Measurements from ENCODE around the gene SRGAP2C. TPM values are rescaled to one million over a fixed set of nuclear protein-coding genes. Genes with fewer than 3 reads are reported as not detected.
"Not testable (repeated sequence)": the region's sequence is repeated elsewhere in the genome, so short reads cannot be mapped to it uniquely, and the experiment has no call there.

SRGAP2C gene
- polyA plus RNA-seq, 5 donors: 12.6 to 15.6 (median 15.2) TPM

- DNase-seq: not testable (repeated sequence)
Measured at GRCh38 chr1:121278202-121278601, 93.4 kb downstream of the SRGAP2C start.

DNA sequence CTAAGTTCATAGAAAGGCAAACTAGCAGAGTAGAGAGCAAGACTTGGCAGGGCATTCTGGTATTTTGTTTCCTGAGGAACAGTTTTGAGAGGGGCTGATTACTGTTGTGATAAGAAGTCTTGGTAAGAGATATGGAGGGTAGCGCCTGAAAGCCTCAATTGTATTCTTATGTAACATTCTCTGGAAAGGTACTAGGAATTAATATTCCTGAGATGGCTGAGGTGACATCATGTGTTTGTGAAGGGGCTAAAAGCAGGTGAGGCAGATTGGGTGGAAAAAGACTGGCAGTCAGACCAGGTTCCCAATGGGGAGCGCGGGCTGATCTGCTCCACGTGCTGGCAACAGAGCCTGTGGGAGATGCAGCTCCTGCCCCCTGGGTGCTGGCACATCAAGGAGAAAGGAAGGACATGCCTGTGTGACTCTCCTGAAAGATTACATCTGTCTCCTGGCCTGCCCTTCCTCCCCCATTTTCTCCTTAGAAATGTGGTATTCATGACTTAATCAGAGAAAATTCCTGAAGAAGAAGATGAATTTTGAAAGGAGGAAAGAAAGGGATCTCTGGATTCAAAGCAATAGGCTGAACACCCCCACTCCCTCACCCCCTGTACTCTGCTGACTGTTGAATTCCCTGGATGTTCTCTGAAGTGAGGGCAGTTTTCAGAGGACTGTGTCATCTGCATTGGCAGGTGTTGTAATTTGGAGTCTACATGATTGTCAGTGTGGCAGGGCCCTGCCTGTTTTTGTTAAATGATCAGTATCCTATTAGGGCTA is 94.2 kb downstream of the SRGAP2C start:
- not testable (repeated sequence) for DNase-seq

GRCh38 chr1:121279548-121279898 is 94.7 kb downstream of the SRGAP2C start:
- DNase-seq: not testable (repeated sequence)

GRCh38 chr1:121280699-121281317 is 96.0 kb downstream of the SRGAP2C start:
- not testable (repeated sequence) for DNase-seq

GRCh38 chr1:121281480-121281879 is 96.7 kb downstream of the SRGAP2C start:
- DNase-seq: not testable (repeated sequence)

DNA sequence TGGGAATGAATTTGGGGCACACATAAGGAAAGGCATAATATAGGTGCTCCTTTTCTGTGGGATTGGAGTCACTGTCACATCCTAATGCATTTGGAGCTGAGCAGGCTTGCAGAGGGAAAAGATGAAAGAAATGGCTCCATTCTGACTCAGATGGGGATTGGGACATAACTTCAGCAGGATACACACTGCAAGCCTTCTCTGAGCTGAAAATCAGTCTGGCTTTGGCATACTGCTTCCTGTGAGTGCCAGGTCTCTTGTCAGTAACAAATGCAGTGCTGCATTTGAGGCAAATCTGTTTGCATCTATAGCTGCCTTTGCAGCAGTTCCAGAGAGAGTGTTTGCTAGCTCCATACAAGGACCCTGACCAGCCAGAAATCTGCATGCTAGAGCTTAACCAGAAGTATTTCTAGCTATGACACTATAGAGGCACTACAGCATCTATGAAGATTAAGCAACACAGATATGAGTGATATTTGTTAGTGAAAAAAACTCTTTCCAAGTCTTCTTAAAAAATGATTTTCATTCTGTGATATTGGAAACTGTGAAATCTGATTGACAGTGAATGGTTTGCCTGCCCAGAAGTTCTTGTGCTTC is 98.9 kb downstream of the SRGAP2C start:
- not testable (repeated sequence) for DNase-seq

- not testable (repeated sequence) for DNase-seq
Measured at GRCh38 chr1:121292590-121292989, 107.8 kb downstream of the SRGAP2C start.

DNA sequence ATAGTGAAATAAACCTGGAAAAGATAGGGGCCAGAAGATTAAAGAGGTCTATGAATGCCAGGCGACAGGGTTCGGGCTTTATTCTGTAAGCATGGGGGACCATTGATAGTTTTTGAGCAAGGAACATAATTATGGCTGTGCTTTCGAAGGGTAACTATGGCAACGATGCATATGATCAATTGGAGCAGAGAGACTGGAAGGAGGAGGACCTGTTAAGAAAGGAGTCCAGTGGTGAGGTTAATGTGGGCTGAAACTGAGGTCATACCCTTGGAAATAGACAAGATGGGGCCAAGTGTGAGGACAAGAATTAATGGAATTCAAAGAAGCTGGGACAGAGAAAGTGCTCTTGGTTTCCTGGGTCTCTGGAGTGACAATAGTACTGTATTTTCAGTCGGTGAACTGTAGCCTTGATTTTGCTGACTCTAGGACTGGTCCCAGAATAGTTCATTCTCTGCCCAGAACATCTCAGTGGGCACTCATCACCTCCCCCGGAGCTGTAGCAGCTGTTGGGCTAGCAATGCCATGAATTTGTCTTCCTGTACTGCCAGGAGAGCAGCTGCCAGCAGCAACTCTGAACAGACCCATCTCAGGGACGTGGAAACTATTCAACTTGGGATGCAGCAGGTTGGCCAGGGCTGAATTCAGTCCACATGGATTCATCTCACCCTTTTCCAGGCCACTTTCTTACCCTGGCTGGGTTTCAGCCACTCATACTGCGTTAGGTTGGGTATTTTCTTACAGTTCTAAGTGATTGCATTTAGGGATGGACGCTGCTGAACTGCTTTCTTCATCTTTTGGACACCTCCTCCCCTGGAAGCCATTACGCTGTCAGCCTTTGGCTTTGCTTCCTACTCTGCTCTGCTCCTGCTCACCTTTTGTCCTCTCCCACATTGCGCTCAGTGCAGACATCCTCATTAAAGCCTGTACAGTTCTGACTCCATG is 108.8 kb downstream of the SRGAP2C start:
- not testable (repeated sequence) for DNase-seq

GRCh38 chr1:121294205-121294570 is 109.4 kb downstream of the SRGAP2C start:
- not testable (repeated sequence) for DNase-seq

- DNase-seq: not testable (repeated sequence)
Measured at GRCh38 chr1:121296563-121296962, 111.8 kb downstream of the SRGAP2C start.

- DNase-seq: not testable (repeated sequence)
Measured at GRCh38 chr1:121298529-121298928, 113.8 kb downstream of the SRGAP2C start.

DNA sequence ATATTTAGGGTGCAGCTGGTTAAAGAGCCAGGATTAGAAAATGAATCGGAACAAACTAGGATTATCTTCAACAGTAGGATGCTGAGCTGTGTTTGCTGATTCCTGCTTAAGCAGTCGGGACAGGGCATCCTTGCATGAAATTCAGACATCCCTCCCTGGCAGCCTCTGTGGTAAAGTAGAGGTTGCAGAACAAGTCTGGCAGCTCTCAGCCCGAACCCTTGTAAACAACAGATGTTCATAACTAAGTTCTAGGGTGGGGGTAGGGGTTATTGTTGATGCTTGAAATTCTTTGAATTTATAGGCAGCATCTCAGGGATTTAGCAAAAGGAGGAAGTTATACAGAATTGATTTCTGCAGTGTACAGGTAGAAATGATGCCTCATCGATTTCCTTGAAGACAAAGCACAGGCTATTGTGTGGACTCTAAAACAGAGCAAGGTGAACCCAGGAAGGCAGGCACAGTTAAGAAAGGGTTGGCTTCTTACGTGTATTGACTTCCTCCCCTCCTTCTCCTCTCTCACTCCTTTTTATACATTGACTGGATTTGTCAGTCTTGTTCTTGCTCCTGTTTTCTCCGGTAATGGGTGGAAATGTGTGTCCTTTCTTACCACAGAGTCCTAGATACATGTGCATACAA is 114.9 kb downstream of the SRGAP2C start:
- not testable (repeated sequence) for DNase-seq

- DNase-seq: not testable (repeated sequence)
Measured at GRCh38 chr1:121301876-121302275, 117.1 kb downstream of the SRGAP2C start.

DNA sequence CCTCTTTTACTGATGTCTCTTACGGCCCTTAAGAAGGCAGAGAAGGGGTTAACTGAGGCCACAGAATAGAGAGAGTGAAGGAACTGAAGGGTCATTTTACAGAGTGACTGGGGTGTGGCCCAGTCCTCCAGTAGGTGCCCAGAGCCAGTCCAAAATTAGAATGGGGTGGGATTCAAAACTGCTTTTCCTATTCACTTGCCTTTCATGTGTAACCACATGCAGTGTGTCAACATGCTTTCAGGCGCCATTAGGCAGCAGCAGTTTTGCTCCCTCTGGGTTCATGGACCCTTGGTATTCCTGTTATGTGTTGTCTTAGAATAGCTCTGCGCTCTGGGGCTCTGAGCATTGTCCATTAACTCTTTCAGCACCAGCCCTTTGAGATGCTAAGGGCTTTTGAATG is 123.0 kb downstream of the SRGAP2C start:
- not testable (repeated sequence) for DNase-seq

DNA sequence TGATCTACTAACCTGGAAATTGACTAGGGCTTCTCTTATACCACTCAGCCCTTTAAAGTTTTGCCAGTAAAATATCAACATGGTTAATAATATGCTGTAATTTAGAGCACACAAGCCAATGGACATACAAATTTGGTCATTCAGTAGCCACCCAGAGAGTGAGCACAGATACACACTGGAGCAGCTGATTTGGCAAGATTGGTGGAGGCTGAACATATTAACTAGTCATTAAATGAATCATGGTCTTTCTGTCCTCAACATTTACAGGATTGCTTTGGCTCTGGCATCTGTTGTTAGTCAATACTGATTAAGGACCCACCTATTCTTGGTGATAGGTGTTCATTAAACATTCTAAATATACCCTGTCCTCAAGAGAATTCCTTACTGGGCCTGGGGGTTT is 130.7 kb downstream of the SRGAP2C start:
- not testable (repeated sequence) for DNase-seq

DNA sequence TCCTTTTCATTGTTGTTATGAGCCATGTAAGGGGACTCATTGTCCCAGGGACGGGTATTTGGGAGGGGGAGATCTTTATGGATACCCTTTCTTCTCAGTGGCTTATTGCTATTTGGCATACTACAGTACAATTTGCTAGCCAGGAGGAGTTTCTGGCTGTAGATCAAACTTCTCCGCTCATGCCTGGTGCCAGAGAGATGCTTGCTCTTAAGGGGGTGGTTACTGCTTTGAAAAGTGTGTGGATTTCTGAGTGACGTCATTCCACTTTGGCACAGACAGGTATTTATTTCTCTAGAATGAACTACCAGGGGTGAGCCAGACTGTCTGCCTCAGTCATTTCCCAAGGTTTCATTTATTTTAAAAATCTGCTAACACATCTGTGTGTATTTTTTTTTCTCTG is 131.3 kb downstream of the SRGAP2C start:
- DNase-seq: not testable (repeated sequence)

GRCh38 chr1:121317491-121318468 is 133.0 kb downstream of the SRGAP2C start:
- not testable (repeated sequence) for DNase-seq

GRCh38 chr1:121318687-121319086 is 133.9 kb downstream of the SRGAP2C start:
- DNase-seq: not testable (repeated sequence)

GRCh38 chr1:121321660-121322059 is 136.9 kb downstream of the SRGAP2C start:
- DNase-seq: not testable (repeated sequence)

DNA sequence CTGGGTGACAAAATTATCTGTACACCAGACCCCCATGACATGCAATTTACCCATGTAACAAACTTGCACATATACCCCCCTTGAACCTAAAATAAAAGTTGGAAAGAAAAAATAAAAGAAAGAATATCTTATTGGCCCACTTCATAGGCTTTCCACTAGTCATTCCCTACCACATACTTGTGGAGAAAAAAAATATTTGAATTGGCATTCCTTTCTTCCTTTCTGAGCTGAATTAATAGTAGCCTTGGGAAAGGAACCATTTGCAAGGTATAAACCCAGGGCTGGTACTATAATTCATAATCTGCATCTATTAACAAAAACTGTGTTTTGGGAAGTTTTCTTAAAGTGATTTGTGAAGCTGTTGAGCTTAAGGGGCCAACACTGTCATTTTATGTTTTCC is 140.0 kb downstream of the SRGAP2C start:
- not testable (repeated sequence) for DNase-seq
